ENCODE measurements around the gene GLUD1. TPM values are rescaled to one million over a fixed set of nuclear protein-coding genes. Genes with fewer than 3 reads are reported as not detected.

The GLUD1 gene
- total RNA-seq, 1 experiment from 2014 or later: 101 TPM

- Histone ChIP-seq H3K9me3 (ENCODE audit: control insufficient read depth, low read depth, low read length) (no peaks in the 10 kb centered on the region), H4K8ac (replicated peaks; ENCODE audit: insufficient read length, low read depth, low read length) (no peak overlapping the region), H2BK15ac (ENCODE audit: low read depth, low read length) (no peak overlapping the region), H2AK5ac (ENCODE audit: insufficient read length, low read length) (no peak overlapping the region), H3K27ac (ENCODE audit: insufficient read length, low read depth, low read length) (no peak overlapping the region), H4K5ac (ENCODE audit: insufficient read length, low read depth, low read length) (no peak overlapping the region), H3K56ac (ENCODE audit: insufficient read length, low read depth, low read length) (no peak overlapping the region), H3K4me2 (ENCODE audit: insufficient read depth, insufficient read length, low read length) (no peak overlapping the region), H3T11ph (ENCODE audit: low read length) (no peak overlapping the region), H2AFZ (ENCODE audit: low read length) (no peak overlapping the region), H3K4ac (ENCODE audit: low read depth, low read length) (no peak overlapping the region), H2BK5ac (ENCODE audit: insufficient read length, low read length) (no peak overlapping the region), H4K91ac (ENCODE audit: insufficient read length, low read depth, low read length) (no peak overlapping the region), H3K9ac (ENCODE audit: extremely low read depth, insufficient read length, low read length) (no peak overlapping the region), H3K23me2 (ENCODE audit: insufficient read length, low read depth, low read length, poor library complexity, severe bottlenecking) (no peaks in the 10 kb centered on the region), H3K14ac (ENCODE audit: insufficient read depth, low read length) (no peak overlapping the region), H2BK20ac (ENCODE audit: low read depth, low read length, poor library complexity, severe bottlenecking) (no peak overlapping the region), H3K18ac (ENCODE audit: insufficient read length, low read depth, low read length) (no peak overlapping the region), H3K79me1 (ENCODE audit: insufficient read depth, low read depth, low read length, poor library complexity, severe bottlenecking) (no peaks in the 10 kb centered on the region), H2BK120ac (ENCODE audit: low read depth, low read length, poor library complexity, severe bottlenecking) (no peak overlapping the region), H3K27me3 (ENCODE audit: insufficient read depth, low read length) (no peaks in the 10 kb centered on the region), H3K4me1 (ENCODE audit: insufficient read depth, low read length) (no peaks in the 10 kb centered on the region), H2BK12ac (ENCODE audit: insufficient read length, low read depth, low read length) (no peak overlapping the region), H4K20me1 (ENCODE audit: control insufficient read depth, insufficient read depth, insufficient read length) (no peaks in the 10 kb centered on the region), H3K79me2 (ENCODE audit: insufficient read depth, low read length) (no peaks in the 10 kb centered on the region), H3K23ac (ENCODE audit: insufficient read length, low read depth, low read length) (no peak overlapping the region)
- TF ChIP-seq CTCF (conservative IDR thresholded peaks at IDR 0.05): no peak
- WGBS (ENCODE audit: extremely low coverage, insufficient read length, low lambda C conversion rate): no CpG with 5 or more reads among the region's 2 CpGs
- no peaks in the 10 kb centered on the region for H3K27me3 Mint-ChIP-seq (ENCODE audit: low read depth)
- no peak overlapping the region for H3K4me3 Mint-ChIP-seq
- no peaks in the 10 kb centered on the region for H3K4me1 Mint-ChIP-seq
- no peak overlapping the region for H3K27ac Mint-ChIP-seq
- no peaks in the 10 kb centered on the region for H3K9me3 Mint-ChIP-seq
- no peak for DNase-seq
- H3K36me3 Mint-ChIP-seq (ENCODE audit: insufficient read depth in 1 of 3, low read depth in 3 of 3): peaks cover 16 to 60% (median 34%) of the 10 kb centered on the region in 3 experiments; a peak in 6 of 7 replicates
Observed at GRCh38 chr10:87072449-87072848, 22.2 kb downstream of the GLUD1 start.

All from H9 (cell line).